Upper lobe of left lung (tissue), 4 donors: Measurements from ENCODE around the gene SECTM1.

Source experiments
- CTCF ChIP-seq, 6 experiments: fragments of 450-650 bp in 4 of 6; fragments of 200-600 bp in 2 of 6; sonication (generic) in 2 of 6; IDR thresholded peaks; one replicate each; pipeline ENCODE4 v1.5.1; 2016 to 2019; ENCODE audit warnings: antibody characterized with exemption in 6 of 6
- EP300 ChIP-seq, 4 donors: sonication (generic); formaldehyde crosslinking; IDR thresholded peaks; one replicate each; pipeline ENCODE4 v1.5.1; 2017; ENCODE audit warnings: antibody characterized with exemption in 4 of 4, control low read depth in 2 of 4
- POLR2A ChIP-seq, 4 donors: fragments of 450-650 bp; IDR thresholded peaks; one replicate each; pipeline ENCODE4 v1.5.1; 2016 to 2017; ENCODE audit warnings: antibody characterized with exemption in 4 of 4, mild to moderate bottlenecking in 2 of 4

GRCh38 chr17:82348866-82349265 lies 15.3 kb upstream of the SECTM1 start:
- no peak for TF ChIP-seq CTCF (IDR thresholded peaks at IDR 0.05)
- no peak for TF ChIP-seq EP300 (IDR thresholded peaks at IDR 0.05)
- TF ChIP-seq POLR2A (IDR thresholded peaks at IDR 0.05) = no peak
